Heart right ventricle (tissue), 16 donors: ENCODE measurements around the gene MAZ. TPM values are rescaled to one million over a fixed set of nuclear protein-coding genes. Genes with fewer than 3 reads are reported as not detected.
A peak's percentile ranks its signal among the peaks of the same experiment; 100 is the strongest.

Source experiments
- ATAC-seq, 8 donors: fragments of 200-7000 bp; cut with Tn5 transposase; one replicate each; pipeline ENCODE4 v1.9.1; 2020; ENCODE audit warnings: mild to moderate bottlenecking in 8 of 8, moderate library complexity in 8 of 8, moderate number of reproducible peaks in 1 of 8
- DNase-seq, 2 donors: peaks; one replicate each; pipeline ENCODE4 v3.0.0-alpha.2; 2020
- H3K27ac ChIP-seq, 10 donors: fragments of 200-600 bp; sonication (generic) in 2 of 10; one replicate each; pipeline versions ENCODE4 v1.5.0 to v1.8.0; 2020 to 2022; ENCODE audit warnings: mild to moderate bottlenecking in 3 of 10
- H3K27me3 ChIP-seq, 7 donors: fragments of 200-600 bp; one replicate each; pipeline ENCODE4 v1.8.0; 2021 to 2022; ENCODE audit warnings: mild to moderate bottlenecking in 2 of 7
- H3K36me3 ChIP-seq, 9 donors: fragments of 200-600 bp; sonication (generic) in 1 of 9; one replicate each; pipeline versions ENCODE4 v1.5.0 to v1.8.0; 2020 to 2022; ENCODE audit warnings: mild to moderate bottlenecking in 2 of 9
- H3K4me1 ChIP-seq, 9 donors: fragments of 200-600 bp; sonication (generic) in 1 of 9; one replicate each; pipeline versions ENCODE4 v1.5.0 to v1.8.0; 2020 to 2022; ENCODE audit warnings: mild to moderate bottlenecking in 4 of 9
- H3K4me3 ChIP-seq, 10 donors: fragments of 200-600 bp; sonication (generic) in 2 of 10; one replicate each; pipeline versions ENCODE4 v1.5.0 to v1.8.0; 2020 to 2022; ENCODE audit warnings: mild to moderate bottlenecking in 7 of 10, moderate library complexity in 2 of 10
- H3K9me3 ChIP-seq, 11 donors: fragments of 200-600 bp in 10 of 11; sonication (generic) in 2 of 11; one replicate each; pipeline versions ENCODE4 v1.5.0 to v1.8.0; 2013 to 2022; ENCODE audit warnings: mild to moderate bottlenecking in 2 of 11, control low read depth in 1 of 11, moderate library complexity in 1 of 11
- CTCF ChIP-seq, 9 donors: fragments of 200-600 bp; sonication (generic) in 2 of 9; IDR thresholded peaks; one replicate each; pipeline versions ENCODE4 v1.5.0 to v1.8.0; 2021 to 2022; ENCODE audit warnings: antibody characterized with exemption in 9 of 9, mild to moderate bottlenecking in 5 of 9, moderate library complexity in 1 of 9
- WGBS, 2 donors: extraction: QIAGEN DNeasy Blood & Tissue Kit; methylation state at CpG; one replicate each; pipeline ENCODE4 v1.1.7; 2013; ENCODE audit warnings: inconsistent platforms in 1 of 2; 5-methylcytosine and 5-hydroxymethylcytosine counted together
- intact Hi-C, 10 donors: fragments of 100-400 bp; cut with DNase I; formaldehyde crosslinking; loops; one replicate each; pipeline versions ENCODE4 v1.11.1 to v1.14.2; 2022
- polyA plus RNA-seq, 2 donors: library from polyadenylated mRNA; stranded (reverse); fragments of 200-250 nt; gene quantifications; one replicate each; pipeline ENCODE4 v1.2.3, GENCODE V29; 2013
- total RNA-seq, 10 donors: library from RNA; stranded (reverse); fragmentation: NEBNext Ultra II Directional in 3 of 10; extraction: Animal tissue kit (Norgen Biotek cat#: 25700) in 3 of 10; gene quantifications; one replicate each; pipeline versions ENCODE4 v1.2.1 to v1.2.4, GENCODE V29; 2021 to 2023
- donor health status: Arrhythmogenic right ventricular cardiomyopathy.
- donor health status: ischemic (EF 13 %, LVEDD 7.1; RV severe dilation, severe dysfunction).
- donor health status: healthy with polysubstance abuse.
- donor health status: DM: no; HTN: yes; CAD: no.
- donor health status: DM: no; HTN: no; CAD: no.
- donor health status: ischemic (EF 25% LVEDD 6.9; RV normal size, moderate dysfunction).
- donor health status: ischemic (EF 25% LVEDD 5.7; RV mildly dilated, moderate dysfunction).
- donor health status: healthy.
- donor health status: DM: yes; HTN: yes; CAD: no.
- donor health status: Ischemic cardiomyopathy.
- donor health status: ischemic (EF 35%, LVEDD 5.7; RV mildly dilated, moderate dysfunction).
- donor health status: nonischemic (EF 11% LVEDD 7.7; RV severe dilation, severe dysfunction).
- donor health status: DM: yes; HTN: yes; CAD: no.
- donor health status: PGD.
- donor health status: ischemic (EF 29% LVEDD 5.4; RV normal size, mild dysfunction).
- donor health status: nonischemic (EF 23%, LVEDD 6.1; RV moderate dilation, normal function).

Gene MAZ
- total and polyA plus RNA-seq, 12 donors, result 44.2 to 115 (median 66.3) TPM

- Histone ChIP-seq H3K9me3 (no peaks in the 10 kb centered on the region), H3K4me1 (peaks cover 0 to 20% (median 0%) of the 10 kb centered on the region in 9 donors), H3K27me3 (no peaks in the 10 kb centered on the region), H3K36me3 (peaks cover 0 to 15% (median 1%) of the 10 kb centered on the region in 9 donors), H3K4me3 (peak overlapping the region in 3 of 10 donors; percentile 10 to 29 (median 14)), H3K27ac (peak overlapping the region in 9 of 10 donors; percentile 17 to 81 (median 62))
- ATAC-seq, result peak in 7 of 8 donors; percentile 55 to 85 (median 72)
- intact Hi-C loops, result loop anchor here in 1 of 10 donors (5.0 kb wide), 1 partner anchor 150 kb away; no protein-coding TSS in a partner anchor
- WGBS, 2 donors, result 34 to 41% methylated on average over 7 of the region's 7 CpGs
- peak in 1 of 2 donors; percentile 43 for DNase-seq
- TF ChIP-seq CTCF (IDR thresholded peaks at IDR 0.05), result no peak
These were observed 46.3 kb downstream of the MAZ start for GRCh38 chr16:29852654-29853053.

GRCh38 chr16:29854520-29855100 lies 48.3 kb downstream of the MAZ start:
- intact Hi-C loops, result loop anchor here in 2 of 10 donors (5.0 kb wide), 2 partner anchors 152 to 153 kb away; no protein-coding TSS in a partner anchor
- H3K9me3 ChIP-seq, result no peaks in the 10 kb centered on the region
- DNase-seq (no peak), ATAC-seq (no peak)
- H3K4me3 ChIP-seq, result no peak overlapping the region
- H3K4me1 ChIP-seq, result peaks cover 0 to 17% (median 0%) of the 10 kb centered on the region in 9 donors
- H3K36me3 ChIP-seq, result peaks cover 0 to 20% (median 11%) of the 10 kb centered on the region in 9 donors
- no peak overlapping the region for H3K27ac ChIP-seq
- no peak for TF ChIP-seq CTCF (IDR thresholded peaks at IDR 0.05)
- 89 to 91% methylated on average over 5 of the region's 5 CpGs for WGBS, 2 donors
- H3K27me3 ChIP-seq, result no peaks in the 10 kb centered on the region

GRCh38 chr16:29857133-29857760 lies 50.9 kb downstream of the MAZ start:
- intact Hi-C loops, result loop anchor here in 1 of 10 donors (5.0 kb wide), 1 partner anchor 150 kb away; no protein-coding TSS in a partner anchor
- 79 to 84% methylated on average over 7 of the region's 7 CpGs for WGBS, 2 donors
- Histone ChIP-seq H3K9me3 (no peaks in the 10 kb centered on the region), H3K27ac (no peak overlapping the region), H3K4me1 (peaks cover 8 to 32% (median 19%) of the 10 kb centered on the region in 9 donors), H3K36me3 (peaks cover 0 to 39% (median 26%) of the 10 kb centered on the region in 9 donors), H3K4me3 (no peak overlapping the region), H3K27me3 (no peaks in the 10 kb centered on the region)
- ATAC-seq (no peak), DNase-seq (no peak)
- TF ChIP-seq CTCF (IDR thresholded peaks at IDR 0.05), result no peak

- Histone ChIP-seq H3K4me1 (peaks cover 8 to 25% (median 19%) of the 10 kb centered on the region in 9 donors), H3K27me3 (no peaks in the 10 kb centered on the region), H3K4me3 (no peak overlapping the region), H3K27ac (no peak overlapping the region), H3K9me3 (no peaks in the 10 kb centered on the region), H3K36me3 (peaks cover 0 to 39% (median 26%) of the 10 kb centered on the region in 9 donors)
- intact Hi-C loops, result loop anchor here in 1 of 10 donors (5.0 kb wide), 1 partner anchor 149 kb away; no protein-coding TSS in a partner anchor
- 72 to 73% methylated on average over 10 of the region's 10 CpGs for WGBS, 2 donors
- ATAC-seq (no peak), DNase-seq (no peak)
- no peak for TF ChIP-seq CTCF (IDR thresholded peaks at IDR 0.05)
These were observed 52.0 kb downstream of the MAZ start for GRCh38 chr16:29858149-29858849.
